Effector CD8-positive, alpha-beta T cell (primary cell): ENCODE data around the gene RAD52.
"Not testable (repeated sequence)": the region's sequence is repeated elsewhere in the genome, so short reads cannot be mapped to it uniquely, and the experiment has no call there.

Experiments
- DNase-seq: peaks from one replicate; lab custom pipeline; 2025; lab: John Stamatoyannopoulos, UW

The RAD52 gene

GRCh38 chr12:967641-968040, 18.1 kb upstream of the RAD52 start:
- no peak for DNase-seq

GRCh38 chr12:966724-967123, 17.2 kb upstream of the RAD52 start:
- DNase-seq, result no peak

- no peak for DNase-seq
These were observed 9.2 kb upstream of the RAD52 start for GRCh38 chr12:958588-959123.

GRCh38 chr12:955939-956338, 6.4 kb upstream of the RAD52 start:
- DNase-seq, result no peak

GRCh38 chr12:954741-955140, 5.2 kb upstream of the RAD52 start:
- no peak for DNase-seq

- DNase-seq, result no peak
These were observed 4.3 kb upstream of the RAD52 start for GRCh38 chr12:953776-954175.

- no peak for DNase-seq
These were observed 1.7 kb upstream of the RAD52 start for GRCh38 chr12:951176-951575.

GRCh38 chr12:948238-948637, 1.3 kb downstream of the RAD52 start:
- no peak for DNase-seq

GRCh38 chr12:946631-947030, 2.9 kb downstream of the RAD52 start:
- no peak for DNase-seq

- no peak for DNase-seq
These were observed 3.3 kb downstream of the RAD52 start for GRCh38 chr12:946212-946611.

- DNase-seq, result no peak
These were observed 5.3 kb downstream of the RAD52 start for GRCh38 chr12:944211-944610.

GRCh38 chr12:943051-943450, 6.4 kb downstream of the RAD52 start:
- DNase-seq, result no peak

- no peak for DNase-seq
These were observed 10.7 kb downstream of the RAD52 start for GRCh38 chr12:938810-939209.

- no peak for DNase-seq
These were observed 12.8 kb downstream of the RAD52 start for GRCh38 chr12:936377-937345.

GRCh38 chr12:935891-936290, 13.6 kb downstream of the RAD52 start:
- not testable (repeated sequence) for DNase-seq

GRCh38 chr12:931591-931990, 17.9 kb downstream of the RAD52 start:
- no peak for DNase-seq

- no peak for DNase-seq
These were observed 18.4 kb downstream of the RAD52 start for GRCh38 chr12:931060-931459.

- no peak for DNase-seq
These were observed 22.9 kb downstream of the RAD52 start for GRCh38 chr12:926641-927040.

- no peak for DNase-seq
These were observed 27.2 kb downstream of the RAD52 start for GRCh38 chr12:922285-922684.

- DNase-seq, result no peak
These were observed 28.8 kb downstream of the RAD52 start for GRCh38 chr12:920676-921075.

- DNase-seq, result no peak
These were observed 32.6 kb downstream of the RAD52 start for GRCh38 chr12:916712-917445.

- DNase-seq, result no peak
These were observed 33.3 kb downstream of the RAD52 start for GRCh38 chr12:916240-916639.

- no peak for DNase-seq
These were observed 34.4 kb downstream of the RAD52 start for GRCh38 chr12:915090-915489.
